H9 (cell line): ENCODE measurements around the gene PDPK1. TPM values are rescaled to one million over a fixed set of nuclear protein-coding genes. Genes with fewer than 3 reads are reported as not detected.

Source experiments
- DNase-seq: peaks from one replicate; pipeline ENCODE4 v3.0.0-alpha.2; 2017
- H2AFZ ChIP-seq: one replicate; pipeline ENCODE4 v1.6.1; 2013; ENCODE audit warnings: mild to moderate bottlenecking, low read length, control low read depth, moderate library complexity
- H2AK5ac ChIP-seq: 2 replicates; pipeline ENCODE4 v1.6.1; 2013; ENCODE audit warnings: low read length, control low read depth, mixed read lengths; ENCODE audit not compliant: insufficient read length
- H2BK120ac ChIP-seq: one replicate; pipeline ENCODE4 v1.6.1; 2013; ENCODE audit warnings: low read depth, mild to moderate bottlenecking, low read length, control low read depth, inconsistent platforms; ENCODE audit not compliant: poor library complexity, severe bottlenecking
- H2BK12ac ChIP-seq: 2 replicates; pipeline ENCODE4 v1.6.1; 2013; ENCODE audit warnings: low read length, control low read depth, mixed read lengths, low read depth; ENCODE audit not compliant: insufficient read length
- H2BK15ac ChIP-seq: 2 replicates; pipeline ENCODE4 v1.6.1; 2013; ENCODE audit warnings: low read depth, low read length, control low read depth
- H2BK20ac ChIP-seq: one replicate; pipeline ENCODE4 v1.6.1; 2013; ENCODE audit warnings: low read depth, mild to moderate bottlenecking, low read length, control low read depth, inconsistent platforms; ENCODE audit not compliant: poor library complexity, severe bottlenecking
- H2BK5ac ChIP-seq: 2 replicates; pipeline ENCODE4 v1.6.1; 2013; ENCODE audit warnings: low read length, control low read depth, mixed read lengths; ENCODE audit not compliant: insufficient read length
- H3K14ac ChIP-seq: 2 replicates; pipeline ENCODE4 v1.6.1; 2013; ENCODE audit warnings: low read length, control low read depth; ENCODE audit not compliant: insufficient read depth
- H3K18ac ChIP-seq: 2 replicates; pipeline ENCODE4 v1.6.1; 2013; ENCODE audit warnings: low read depth, mild to moderate bottlenecking, mixed read lengths, low read length, control low read depth; ENCODE audit not compliant: insufficient read length
- H3K23ac ChIP-seq: 2 replicates; pipeline ENCODE4 v1.6.1; 2013; ENCODE audit warnings: low read length, control low read depth, mixed read lengths, low read depth; ENCODE audit not compliant: insufficient read length
- H3K23me2 ChIP-seq: 2 replicates; pipeline ENCODE4 v1.6.1; 2013; ENCODE audit warnings: low read depth, mild to moderate bottlenecking, mixed read lengths, low read length, control low read depth; ENCODE audit not compliant: insufficient read length, poor library complexity, severe bottlenecking
- H3K27ac ChIP-seq: 2 replicates; pipeline ENCODE4 v1.5.1; 2013; ENCODE audit warnings: low read length, control low read depth, mixed read lengths, low read depth; ENCODE audit not compliant: insufficient read length
- H3K27me3 ChIP-seq: 2 replicates; pipeline ENCODE4 v1.6.1; 2013; ENCODE audit warnings: low read length, control low read depth, inconsistent platforms; ENCODE audit not compliant: insufficient read depth
- H3K4ac ChIP-seq: 2 replicates; pipeline ENCODE4 v1.6.1; 2013; ENCODE audit warnings: low read depth, mild to moderate bottlenecking, control low read depth, inconsistent platforms, low read length, moderate library complexity
- H3K4me1 ChIP-seq: 2 replicates; pipeline ENCODE4 v1.6.1; 2013; ENCODE audit warnings: low read length, control low read depth, inconsistent platforms; ENCODE audit not compliant: insufficient read depth
- H3K4me2 ChIP-seq: 2 replicates; pipeline ENCODE4 v1.6.1; 2013; ENCODE audit warnings: low read length, control low read depth, mixed read lengths; ENCODE audit not compliant: insufficient read length, insufficient read depth
- H3K56ac ChIP-seq: 2 replicates; pipeline ENCODE4 v1.6.1; 2013; ENCODE audit warnings: low read depth, mild to moderate bottlenecking, mixed read lengths, low read length, control low read depth; ENCODE audit not compliant: insufficient read length
- H3K79me1 ChIP-seq: 2 replicates; pipeline ENCODE4 v1.6.1; 2013; ENCODE audit warnings: low read depth, mild to moderate bottlenecking, moderate library complexity, low read length, control low read depth, inconsistent platforms; ENCODE audit not compliant: insufficient read depth, poor library complexity, severe bottlenecking
- H3K79me2 ChIP-seq: 2 replicates; pipeline ENCODE4 v1.6.1; 2013; ENCODE audit warnings: low read length, control low read depth, inconsistent platforms; ENCODE audit not compliant: insufficient read depth
- H3K9ac ChIP-seq: 2 replicates; pipeline ENCODE4 v1.6.1; 2013; ENCODE audit warnings: low read length, control low read depth, mixed read lengths; ENCODE audit not compliant: insufficient read length; ENCODE audit errors: extremely low read depth
- H3K9me3 ChIP-seq: one replicate; pipeline ENCODE4 v1.6.1; 2013; ENCODE audit warnings: low read depth, low read length, inconsistent platforms; ENCODE audit not compliant: control insufficient read depth
- H3T11ph ChIP-seq: one replicate; pipeline ENCODE4 v1.6.1; 2013; ENCODE audit warnings: mild to moderate bottlenecking, low read length, control low read depth, inconsistent platforms
- H4K20me1 ChIP-seq: one replicate; pipeline ENCODE4 v1.6.1; 2013; ENCODE audit not compliant: control insufficient read depth, insufficient read length, insufficient read depth
- H4K5ac ChIP-seq: 2 replicates; pipeline ENCODE4 v1.6.1; 2013; ENCODE audit warnings: low read depth, mild to moderate bottlenecking, mixed read lengths, low read length, control low read depth; ENCODE audit not compliant: insufficient read length
- H4K8ac ChIP-seq: replicated peaks from 2 replicates; pipeline ENCODE4 v1.6.1; 2013; ENCODE audit warnings: low read length, control low read depth, mixed read lengths, low read depth; ENCODE audit not compliant: insufficient read length
- H4K91ac ChIP-seq: 2 replicates; pipeline ENCODE4 v1.6.1; 2013; ENCODE audit warnings: low read depth, mild to moderate bottlenecking, moderate library complexity, mixed read lengths, low read length, control low read depth; ENCODE audit not compliant: insufficient read length
- H3K27ac Mint-ChIP-seq, 3 experiments: 2 replicates in 2 of 3; 3 replicates in 1 of 3; pipeline ENCODE4 v1.8.0; 2020 to 2021; ENCODE audit warnings: mixed read lengths in 3 of 3, mild to moderate bottlenecking in 1 of 3, moderate library complexity in 1 of 3
- H3K27me3 Mint-ChIP-seq: 2 replicates; pipeline ENCODE4 v1.8.0; 2021; ENCODE audit warnings: low read depth, mild to moderate bottlenecking, moderate library complexity, mixed read lengths
- H3K36me3 Mint-ChIP-seq, 3 experiments: 2 replicates in 2 of 3; 3 replicates in 1 of 3; pipeline ENCODE4 v1.8.0; 2020 to 2021; ENCODE audit warnings: low read depth in 3 of 3, mixed read lengths in 3 of 3; ENCODE audit not compliant: insufficient read depth in 1 of 3
- H3K4me1 Mint-ChIP-seq, 2 experiments: 2 replicates each; pipeline ENCODE4 v1.8.0; 2020; ENCODE audit warnings: mixed read lengths in 2 of 2
- H3K4me3 Mint-ChIP-seq, 2 experiments: 2 replicates in 1 of 2; 3 replicates in 1 of 2; pipeline ENCODE4 v1.8.0; 2020 to 2021; ENCODE audit warnings: mild to moderate bottlenecking in 2 of 2, mixed read lengths in 2 of 2, moderate library complexity in 1 of 2
- H3K9me3 Mint-ChIP-seq, 2 experiments: 2 replicates in 1 of 2; 3 replicates in 1 of 2; pipeline ENCODE4 v1.8.0; 2020; ENCODE audit warnings: mild to moderate bottlenecking in 2 of 2, mixed read lengths in 2 of 2, moderate library complexity in 1 of 2
- CTCF ChIP-seq: fragments of 200-600 bp; sonication (generic); conservative IDR thresholded peaks from 3 replicates; pipeline ENCODE4 v1.8.0; 2021; ENCODE audit warnings: antibody characterized with exemption, mild to moderate bottlenecking
- WGBS: extraction: QIAGEN DNeasy Blood & Tissue Kit; methylation state at CpG from one replicate; pipeline ENCODE4 v1.1.7; 2013; ENCODE audit warnings: missing lambda C conversion rate, low lambda C conversion rate, mixed read lengths; ENCODE audit not compliant: insufficient read length; ENCODE audit errors: extremely low coverage; 5-methylcytosine and 5-hydroxymethylcytosine counted together
- total RNA-seq: library from RNA; stranded (reverse); gene quantifications from 2 replicates; pipeline ENCODE4 v1.2.1, GENCODE V29; 2021

PDPK1 gene
- total RNA-seq, 1 experiment from 2014 or later, result 32.8 TPM

GRCh38 chr16:2513405-2514332 is 24.2 kb upstream of the PDPK1 start, which contains the start of gene ATP6V0C:
ATP6V0C (plus strand) TSS chr16:2513952; CDS start chr16:2514104, 152 bp downstream.
- no peaks in the 10 kb centered on the region for H3K27me3 ChIP-seq
- no peak within 1 kb of the TSS for H3T11ph ChIP-seq
- no peak within 1 kb of the TSS for H2BK15ac ChIP-seq
- no CpG with 5 or more reads among the region's 122 CpGs for WGBS
- H4K5ac ChIP-seq, result no peak within 1 kb of the TSS
- no peaks in the 10 kb centered on the region for H4K20me1 ChIP-seq
- H3K23ac ChIP-seq, result no peak within 1 kb of the TSS
- no peaks in the 10 kb centered on the region for H3K9me3 ChIP-seq
- no peak within 1 kb of the TSS for H2BK12ac ChIP-seq
- peak within 1 kb of the TSS; percentile 89 for H3K18ac ChIP-seq
- peak within 1 kb of the TSS; percentile 90 to 91 for H3K4me3 Mint-ChIP-seq
- H2AFZ ChIP-seq, result no peak within 1 kb of the TSS
- no peak within 1 kb of the TSS for H4K91ac ChIP-seq
- peak within 1 kb of the TSS; percentile 92 for H3K4me2 ChIP-seq
- peaks cover 3% of the 10 kb centered on the region; the same call in 1 of the 2 replicates for H3K4me1 ChIP-seq
- H3K4me1 Mint-ChIP-seq, result peaks cover 42 to 55% of the 10 kb centered on the region in 2 experiments
- H3K9me3 Mint-ChIP-seq, result no peaks in the 10 kb centered on the region; a peak in 1 of 5 replicates
- no peak within 1 kb of the TSS for H3K56ac ChIP-seq
- H4K8ac ChIP-seq, result no peak within 1 kb of the TSS
- H3K36me3 Mint-ChIP-seq, result peaks cover 2 to 11% (median 8%) of the 10 kb centered on the region in 3 experiments; a peak in 6 of 7 replicates
- DNase-seq, result peak; percentile 92
- no peak within 1 kb of the TSS for H2AK5ac ChIP-seq
- peak within 1 kb of the TSS; percentile 74 for H3K9ac ChIP-seq
- H2BK20ac ChIP-seq, result no peak within 1 kb of the TSS
- H3K27ac ChIP-seq, result no peak within 1 kb of the TSS
- peak within 1 kb of the TSS; percentile 94 for H3K14ac ChIP-seq
- peaks cover 16% of the 10 kb centered on the region for H3K23me2 ChIP-seq
- no peak within 1 kb of the TSS; the same call in none of the 2 replicates for H3K4ac ChIP-seq
- peaks cover 7% of the 10 kb centered on the region for H3K79me1 ChIP-seq
- peaks cover 5% of the 10 kb centered on the region for H3K27me3 Mint-ChIP-seq
- 0 out of 3 replicates have a peak, but pooled peaks have one; percentile 8 for TF ChIP-seq CTCF
- H3K27ac Mint-ChIP-seq, result peak within 1 kb of the TSS; percentile 94 to 98 (median 98)
- no peak within 1 kb of the TSS for H2BK120ac ChIP-seq
- no peak within 1 kb of the TSS for H2BK5ac ChIP-seq
- H3K79me2 ChIP-seq, result peaks cover 36% of the 10 kb centered on the region; the same call in 1 of the 2 replicates
